ENCODE results near the gene KIF26B.
"Not testable (repeated sequence)": the region's sequence is repeated elsewhere in the genome, so short reads cannot be mapped to it uniquely, and the experiment has no call there.

The KIF26B gene

DNA sequence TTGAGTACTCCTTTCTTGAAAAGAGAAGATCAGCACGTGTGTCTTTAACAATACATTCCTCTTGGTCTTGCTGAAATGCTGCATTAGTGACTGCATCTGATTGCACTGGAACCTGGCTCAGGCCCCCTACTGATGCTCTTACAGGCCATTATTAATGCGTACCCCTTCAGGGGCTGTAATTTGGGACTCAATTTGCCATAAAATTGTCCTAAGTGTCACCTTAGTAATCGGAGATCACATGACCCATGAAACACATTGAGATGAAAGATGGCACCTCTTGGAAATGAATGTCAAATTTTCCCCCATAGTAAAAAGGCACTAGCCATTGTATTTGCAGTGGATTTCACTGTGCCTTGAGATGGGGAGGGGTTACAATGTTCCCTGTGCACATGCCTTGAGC is 563.3 kb downstream of the KIF26B start:
- Histone ChIP-seq H3K4me1 (ENCODE audit: insufficient read depth, insufficient read length) (no peaks in the 10 kb centered on the region), H3K36me3 (ENCODE audit: insufficient read depth, insufficient read length, low read length) (no peaks in the 10 kb centered on the region), H3K27me3 (ENCODE audit: insufficient read depth, insufficient read length) (no peaks in the 10 kb centered on the region), H3K4me3 (ENCODE audit: insufficient read length, low read depth) (no peak overlapping the region), H3K9me3 (ENCODE audit: insufficient read depth, low read length) (no peaks in the 10 kb centered on the region), H3K9ac (ENCODE audit: insufficient read length, low read depth) (no peak overlapping the region)
- no peak for DNase-seq (ENCODE audit: low read depth, low spot score)
- TF ChIP-seq ZNF274 (IDR thresholded peaks at IDR 0.05; ENCODE audit: low read depth, low read length) (no peak), SUZ12 (IDR thresholded peaks at IDR 0.05; ENCODE audit: extremely low read depth, insufficient read depth, insufficient read length) (no peak), YY1 (IDR thresholded peaks at IDR 0.05; ENCODE audit: insufficient read depth, insufficient read length) (no peak)

DNA sequence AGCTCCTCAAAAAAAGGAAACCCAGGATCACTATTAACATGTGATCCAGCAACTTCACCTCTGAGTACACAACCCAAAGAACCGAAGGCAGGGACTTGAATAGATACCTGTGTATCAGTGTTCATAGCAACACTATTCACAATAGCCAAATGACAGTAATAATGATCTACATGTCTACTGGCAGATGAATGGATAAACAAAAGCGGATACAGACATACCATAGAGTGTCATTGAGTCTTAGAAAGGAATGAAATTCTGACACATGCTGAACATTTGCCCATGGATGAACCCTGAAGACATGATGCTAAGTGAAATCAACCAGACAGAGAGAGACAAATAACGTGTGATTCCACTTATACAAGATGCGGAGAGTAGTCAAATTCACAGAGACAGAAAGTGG is 564.2 kb downstream of the KIF26B start:
- Histone ChIP-seq H3K9me3 (ENCODE audit: insufficient read depth, low read length) (no peaks in the 10 kb centered on the region), H3K36me3 (ENCODE audit: insufficient read depth, insufficient read length, low read length) (no peaks in the 10 kb centered on the region), H3K4me3 (ENCODE audit: insufficient read length, low read depth) (no peak overlapping the region), H3K27me3 (ENCODE audit: insufficient read depth, insufficient read length) (no peaks in the 10 kb centered on the region), H3K4me1 (ENCODE audit: insufficient read depth, insufficient read length) (no peaks in the 10 kb centered on the region), H3K9ac (ENCODE audit: insufficient read length, low read depth) (no peak overlapping the region)
- no peak for DNase-seq (ENCODE audit: low read depth, low spot score)
- TF ChIP-seq SUZ12 (IDR thresholded peaks at IDR 0.05; ENCODE audit: extremely low read depth, insufficient read depth, insufficient read length) = no peak
- TF ChIP-seq ZNF274 (IDR thresholded peaks at IDR 0.05; ENCODE audit: low read depth, low read length) = no peak
- TF ChIP-seq YY1 (IDR thresholded peaks at IDR 0.05; ENCODE audit: insufficient read depth, insufficient read length) = no peak

DNA sequence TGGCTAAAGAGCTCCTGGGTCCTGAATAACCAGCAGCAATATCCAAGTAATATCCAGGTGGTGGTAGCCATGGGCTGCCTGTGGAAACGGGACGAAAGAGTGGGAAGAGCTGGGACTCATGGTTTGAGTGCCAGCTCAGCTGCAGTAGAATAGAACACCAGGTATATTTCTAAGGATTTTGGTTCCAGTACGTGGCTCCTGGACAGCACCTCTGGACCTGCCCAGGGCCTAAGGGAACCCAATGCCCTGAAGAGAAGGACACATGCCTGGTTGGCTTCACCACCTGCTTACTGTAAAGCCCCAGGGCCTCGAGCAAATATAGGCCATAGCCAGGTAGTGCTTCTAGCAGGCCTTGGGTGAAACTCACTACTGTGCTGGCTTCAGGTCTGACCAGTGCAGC is 566.7 kb downstream of the KIF26B start:
- Histone ChIP-seq H3K27me3 (ENCODE audit: insufficient read depth, insufficient read length) (no peaks in the 10 kb centered on the region), H3K9me3 (ENCODE audit: insufficient read depth, low read length) (no peaks in the 10 kb centered on the region), H3K9ac (ENCODE audit: insufficient read length, low read depth) (no peak overlapping the region), H3K36me3 (ENCODE audit: insufficient read depth, insufficient read length, low read length) (no peaks in the 10 kb centered on the region), H3K4me1 (ENCODE audit: insufficient read depth, insufficient read length) (no peaks in the 10 kb centered on the region), H3K4me3 (ENCODE audit: insufficient read length, low read depth) (no peak overlapping the region)
- TF ChIP-seq SUZ12 (IDR thresholded peaks at IDR 0.05; ENCODE audit: extremely low read depth, insufficient read depth, insufficient read length) (no peak), YY1 (IDR thresholded peaks at IDR 0.05; ENCODE audit: insufficient read depth, insufficient read length) (no peak), ZNF274 (IDR thresholded peaks at IDR 0.05; ENCODE audit: low read depth, low read length) (no peak)
- DNase-seq (ENCODE audit: low read depth, low spot score) = no peak

- H3K9ac ChIP-seq (ENCODE audit: insufficient read length, low read depth); H3K4me3 ChIP-seq (ENCODE audit: insufficient read length, low read depth); H3K9me3 ChIP-seq (ENCODE audit: insufficient read depth, low read length); H3K4me1 ChIP-seq (ENCODE audit: insufficient read depth, insufficient read length); H3K27me3 ChIP-seq (ENCODE audit: insufficient read depth, insufficient read length); DNase-seq (ENCODE audit: low read depth, low spot score); H3K36me3 ChIP-seq (ENCODE audit: insufficient read depth, insufficient read length, low read length): not testable (repeated sequence)
Observed at GRCh38 chr1:245728035-245728434, 573.2 kb downstream of the KIF26B start.

GRCh38 chr1:245730801-245731200 is 576.0 kb downstream of the KIF26B start:
- Histone ChIP-seq H3K4me1 (ENCODE audit: insufficient read depth, insufficient read length) (no peaks in the 10 kb centered on the region), H3K27me3 (ENCODE audit: insufficient read depth, insufficient read length) (no peaks in the 10 kb centered on the region), H3K9me3 (ENCODE audit: insufficient read depth, low read length) (peaks cover 4% of the 10 kb centered on the region), H3K4me3 (ENCODE audit: insufficient read length, low read depth) (no peak overlapping the region), H3K36me3 (ENCODE audit: insufficient read depth, insufficient read length, low read length) (no peaks in the 10 kb centered on the region), H3K9ac (ENCODE audit: insufficient read length, low read depth) (no peak overlapping the region)
- TF ChIP-seq ZNF274 (IDR thresholded peaks at IDR 0.05; ENCODE audit: low read depth, low read length) (no peak), YY1 (IDR thresholded peaks at IDR 0.05; ENCODE audit: insufficient read depth, insufficient read length) (no peak), SUZ12 (IDR thresholded peaks at IDR 0.05; ENCODE audit: extremely low read depth, insufficient read depth, insufficient read length) (no peak)
- DNase-seq (ENCODE audit: low read depth, low spot score) = no peak

DNA sequence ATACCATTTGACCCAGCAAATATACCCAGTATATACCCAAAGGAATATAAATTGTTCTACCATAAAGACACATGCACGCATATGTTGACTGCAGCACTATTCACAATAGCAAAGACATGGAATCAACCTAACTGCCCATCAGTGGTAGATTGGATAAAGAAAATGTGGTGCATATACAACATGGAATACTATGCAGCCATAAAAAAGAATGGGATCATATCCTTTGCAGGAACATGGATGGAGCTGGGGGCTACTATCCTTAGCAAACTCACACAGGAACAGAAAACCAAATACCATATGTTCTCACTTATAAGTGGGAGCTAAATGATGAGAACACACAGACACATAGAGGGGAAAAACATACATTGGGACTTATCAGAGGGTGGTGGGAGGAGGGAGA is 585.6 kb downstream of the KIF26B start:
- not testable (repeated sequence) for H3K4me3 ChIP-seq (ENCODE audit: insufficient read length, low read depth); H3K27me3 ChIP-seq (ENCODE audit: insufficient read depth, insufficient read length); H3K9me3 ChIP-seq (ENCODE audit: insufficient read depth, low read length); DNase-seq (ENCODE audit: low read depth, low spot score); H3K4me1 ChIP-seq (ENCODE audit: insufficient read depth, insufficient read length); H3K36me3 ChIP-seq (ENCODE audit: insufficient read depth, insufficient read length, low read length); H3K9ac ChIP-seq (ENCODE audit: insufficient read length, low read depth)

GRCh38 chr1:245742896-245743295 is 588.1 kb downstream of the KIF26B start:
- no peak overlapping the region for H3K9ac ChIP-seq (ENCODE audit: insufficient read length, low read depth)
- no peaks in the 10 kb centered on the region for H3K27me3 ChIP-seq (ENCODE audit: insufficient read depth, insufficient read length)
- TF ChIP-seq ZNF274 (IDR thresholded peaks at IDR 0.05; ENCODE audit: low read depth, low read length) (no peak), YY1 (IDR thresholded peaks at IDR 0.05; ENCODE audit: insufficient read depth, insufficient read length) (no peak), SUZ12 (IDR thresholded peaks at IDR 0.05; ENCODE audit: extremely low read depth, insufficient read depth, insufficient read length) (no peak)
- DNase-seq (ENCODE audit: low read depth, low spot score) = no peak
- H3K9me3 ChIP-seq (ENCODE audit: insufficient read depth, low read length) = no peaks in the 10 kb centered on the region
- no peak overlapping the region for H3K4me3 ChIP-seq (ENCODE audit: insufficient read length, low read depth)
- no peaks in the 10 kb centered on the region for H3K4me1 ChIP-seq (ENCODE audit: insufficient read depth, insufficient read length)
- no peaks in the 10 kb centered on the region for H3K36me3 ChIP-seq (ENCODE audit: insufficient read depth, insufficient read length, low read length)

DNA sequence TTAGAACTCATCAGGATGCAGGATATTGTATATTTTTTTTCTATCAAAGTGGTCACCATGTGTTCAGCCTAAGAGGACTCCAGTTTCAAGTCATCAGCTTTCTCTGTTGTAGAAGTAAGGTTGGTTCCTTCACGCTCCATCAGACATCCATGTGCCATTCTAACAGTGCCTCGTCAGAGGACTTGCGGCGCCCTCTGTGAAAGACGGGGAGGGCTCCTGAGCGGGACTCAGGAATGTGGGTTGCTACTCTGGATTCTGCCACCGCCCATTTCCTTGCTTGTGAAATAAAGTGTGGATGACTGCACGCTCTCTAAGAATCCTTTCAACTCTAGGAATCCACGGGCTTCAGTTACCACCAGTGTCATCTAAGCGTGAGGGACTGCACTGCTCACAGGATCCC is 593.5 kb downstream of the KIF26B start:
- DNase-seq (ENCODE audit: low read depth, low spot score) = no peak
- Histone ChIP-seq H3K27me3 (ENCODE audit: insufficient read depth, insufficient read length) (no peaks in the 10 kb centered on the region), H3K4me3 (ENCODE audit: insufficient read length, low read depth) (no peak overlapping the region), H3K9ac (ENCODE audit: insufficient read length, low read depth) (no peak overlapping the region), H3K36me3 (ENCODE audit: insufficient read depth, insufficient read length, low read length) (no peaks in the 10 kb centered on the region), H3K4me1 (ENCODE audit: insufficient read depth, insufficient read length) (peaks cover 8% of the 10 kb centered on the region), H3K9me3 (ENCODE audit: insufficient read depth, low read length) (no peaks in the 10 kb centered on the region)
- TF ChIP-seq ZNF274 (IDR thresholded peaks at IDR 0.05; ENCODE audit: low read depth, low read length) (no peak), YY1 (IDR thresholded peaks at IDR 0.05; ENCODE audit: insufficient read depth, insufficient read length) (no peak), SUZ12 (IDR thresholded peaks at IDR 0.05; ENCODE audit: extremely low read depth, insufficient read depth, insufficient read length) (no peak)

All from NT2/D1 (cell line).